ENCODE data around the gene ARHGEF4.

Gene ARHGEF4

DNA sequence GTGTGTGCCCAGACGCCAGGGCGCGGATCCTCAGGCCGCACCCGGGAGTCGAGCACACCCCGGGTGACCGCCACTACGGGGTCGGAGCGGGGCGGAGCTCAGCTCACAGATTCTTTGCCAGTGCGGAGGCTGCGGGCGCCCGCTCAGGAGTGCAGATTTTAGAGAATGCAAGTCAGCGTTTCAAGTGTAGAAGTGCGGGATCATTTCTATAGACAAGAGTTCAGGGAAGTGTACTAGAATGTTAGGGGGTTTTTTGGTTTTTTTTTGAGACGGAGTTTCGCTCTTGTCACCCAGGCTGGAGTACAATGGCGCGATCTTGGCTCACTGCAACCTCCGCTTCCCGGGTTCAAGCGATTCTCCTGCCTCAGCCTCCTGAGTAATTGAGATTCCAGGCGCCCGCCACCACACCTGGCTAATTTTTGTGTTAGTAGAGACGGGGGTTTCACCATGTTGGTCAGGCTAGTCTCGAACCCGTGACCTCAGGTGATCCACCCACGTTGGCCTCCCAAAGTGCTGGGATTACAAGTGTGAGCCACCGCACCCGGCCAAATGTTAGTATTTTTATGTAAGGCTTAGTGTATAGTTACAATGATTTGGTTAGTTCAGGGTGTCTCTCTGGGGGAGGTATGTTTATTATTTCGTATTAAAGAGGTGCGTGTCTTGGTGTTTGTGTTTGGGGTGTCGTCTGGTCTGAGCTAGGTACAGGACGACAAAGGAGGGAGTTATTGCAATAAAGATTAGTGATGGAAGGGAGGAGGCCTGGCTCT is 257.2 kb downstream of the ARHGEF4 start:
- peak in 8 of 10 donors; percentile 66 to 95 (median 74) for DNase-seq
- intact Hi-C loops (cut with DNase I) = loop anchor here (2.0 to 5.0 kb wide), 2 partner anchors 37 to 63 kb away; no protein-coding TSS in a partner anchor

DNA sequence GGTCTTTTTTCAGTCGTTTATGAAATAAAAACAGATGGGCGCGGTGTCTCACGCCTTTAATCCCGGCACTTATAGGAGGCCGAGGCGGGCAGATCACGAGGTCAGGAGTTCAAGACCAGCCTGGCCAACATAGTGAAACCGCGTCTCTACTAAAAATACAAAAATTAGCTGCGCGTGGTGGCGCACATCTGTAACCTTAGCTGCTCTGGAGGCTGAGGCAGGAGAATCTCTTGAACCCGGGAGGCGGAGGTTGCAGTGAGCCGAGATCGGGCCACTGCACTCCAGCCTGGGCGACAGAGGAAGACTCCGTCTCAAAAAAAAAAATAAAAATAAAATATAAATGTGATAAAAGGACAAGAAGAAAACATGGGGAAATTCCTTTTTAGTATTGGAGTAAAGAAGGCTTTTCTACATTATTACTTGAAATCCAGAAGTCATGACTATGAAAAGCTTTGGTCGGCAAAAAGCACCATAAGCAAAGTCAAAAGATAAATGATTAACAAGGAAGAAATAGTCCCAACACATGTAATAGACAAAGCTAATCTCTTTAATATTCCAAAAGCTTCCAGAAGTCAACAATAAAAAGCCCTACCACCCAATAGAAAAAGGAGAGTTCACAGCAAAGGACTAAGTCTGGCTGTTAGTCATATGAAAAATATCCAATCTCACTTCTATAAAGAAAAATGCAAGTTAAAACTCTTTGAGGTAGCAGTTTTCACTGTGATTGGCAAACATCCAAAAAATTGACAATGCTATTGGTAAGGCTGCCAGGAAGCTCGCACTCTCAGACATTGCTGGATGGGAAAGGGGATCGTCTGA is 258.0 kb downstream of the ARHGEF4 start:
- DNase-seq = no peak
- intact Hi-C loops (cut with DNase I) = loop anchor here (5.0 kb wide), 1 partner anchor 37 kb away; no protein-coding TSS in a partner anchor

Measured in posterior cingulate gyrus (tissue), 11 donors.